Measurements from ENCODE around the gene PPIA. TPM values are rescaled to one million over a fixed set of nuclear protein-coding genes. Genes with fewer than 3 reads are reported as not detected.

PPIA gene
- total and polyA plus RNA-seq, 3 donors from 2014 or later = 616 to 918 (median 873) TPM

GRCh38 chr7:44849259-44849884 is 52.9 kb downstream of the PPIA start:
- H3K27ac ChIP-seq = peak overlapping the region in 1 of 2 donors; percentile 84
- no peak overlapping the region for H3K4me3 ChIP-seq
- TF ChIP-seq CTCF (IDR thresholded peaks at IDR 0.05) (no peak), POLR2A (IDR thresholded peaks at IDR 0.05) (no peak)
- DNase-seq = no peak
- WGBS, 2 donors = 73% methylated on average over 10 of the region's 10 CpGs
- no peaks in the 10 kb centered on the region for H3K27me3 ChIP-seq
- no peaks in the 10 kb centered on the region for H3K9me3 ChIP-seq
- no peaks in the 10 kb centered on the region for H3K4me1 ChIP-seq
- intact Hi-C loops (cut with DNase I; ENCODE audit: low total_unique reads) = loop anchor here (5.0 kb wide), 1 partner anchor 267 kb away; the partner anchor contains the start of gene TMED4
- no peaks in the 10 kb centered on the region for H3K36me3 ChIP-seq (ENCODE audit: low read depth, missing control alignments)

GRCh38 chr7:44849885-44850544 is 53.5 kb downstream of the PPIA start:
- no peak overlapping the region for H3K4me3 ChIP-seq
- intact Hi-C loops (cut with DNase I; ENCODE audit: low total_unique reads) = loop anchor here (5.0 to 10.0 kb wide), 2 partner anchors 268 to 285 kb away; partner anchors contain the start of gene TMED4
- 75 to 88% methylated on average over 5 of the region's 5 CpGs for WGBS, 2 donors

DNA sequence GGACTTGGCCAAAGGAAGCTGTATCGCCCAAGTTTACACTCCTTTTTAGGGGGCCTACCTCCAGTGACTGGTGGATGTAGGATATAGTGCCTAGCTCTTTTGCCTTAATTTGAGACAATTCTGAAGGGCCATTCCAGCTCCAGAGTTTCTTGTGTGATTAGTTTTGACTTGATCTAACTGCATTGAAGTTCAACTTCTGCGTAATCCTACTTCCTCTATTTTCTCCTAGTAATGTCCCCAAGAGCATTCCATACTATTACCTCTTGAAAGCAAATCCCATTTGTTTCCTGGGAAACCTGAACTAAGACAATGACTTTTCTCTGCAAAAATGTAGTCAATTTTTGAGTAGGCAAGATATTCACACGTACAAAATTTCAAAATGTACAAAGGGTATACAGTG is 56.1 kb downstream of the PPIA start:
- H3K27ac ChIP-seq = no peak overlapping the region
- intact Hi-C loops (cut with DNase I; ENCODE audit: low total_unique reads) = loop anchor here (10.0 kb wide), 1 partner anchor 282 kb away; no protein-coding TSS in a partner anchor
- TF ChIP-seq POLR2A (IDR thresholded peaks at IDR 0.05) (no peak), CTCF (IDR thresholded peaks at IDR 0.05) (no peak)
- 77 to 84% methylated on average over 3 of the region's 3 CpGs for WGBS, 2 donors
- no peak for DNase-seq
- H3K36me3 ChIP-seq (ENCODE audit: low read depth, missing control alignments) = no peaks in the 10 kb centered on the region
- H3K27me3 ChIP-seq = no peaks in the 10 kb centered on the region
- no peak overlapping the region for H3K4me3 ChIP-seq
- no peaks in the 10 kb centered on the region for H3K4me1 ChIP-seq
- no peaks in the 10 kb centered on the region for H3K9me3 ChIP-seq

More at GRCh38 chr7:44849885-44850544, 53.5 kb downstream of the PPIA start:
- H3K4me1 ChIP-seq = no peaks in the 10 kb centered on the region
- H3K36me3 ChIP-seq (ENCODE audit: low read depth, missing control alignments) = no peaks in the 10 kb centered on the region
- H3K9me3 ChIP-seq = no peaks in the 10 kb centered on the region
- DNase-seq = no peak
- no peak overlapping the region for H3K27ac ChIP-seq
- H3K27me3 ChIP-seq = no peaks in the 10 kb centered on the region
- TF ChIP-seq CTCF (IDR thresholded peaks at IDR 0.05) = no peak
- no peak for TF ChIP-seq POLR2A (IDR thresholded peaks at IDR 0.05)

Other genes starting within 250 kb of the PPIA start
- 10 to 100 TPM; 58.8 to 72.8 TPM for gene DDX56, start 222.8 kb upstream of the PPIA start, total RNA-seq
- 68.8 TPM for gene DDX56, start 222.8 kb upstream of the PPIA start, polyA plus RNA-seq (ENCODE audit: insufficient read depth, low read depth, low replicate concordance)
- 100 to 1,000 TPM; 164 to 236 TPM for gene TMED4, start 214.4 kb upstream of the PPIA start, total RNA-seq
- 77.8 TPM for gene TMED4, start 214.4 kb upstream of the PPIA start, polyA plus RNA-seq (ENCODE audit: insufficient read depth, low read depth, low replicate concordance)
- 10 to 100 TPM; 82.4 to 95.1 TPM for gene OGDH, start 190.1 kb upstream of the PPIA start, total RNA-seq
- gene OGDH, start 190.1 kb upstream of the PPIA start, polyA plus RNA-seq (ENCODE audit: insufficient read depth, low read depth, low replicate concordance) = 87.0 TPM
- gene ZMIZ2, start 47.8 kb upstream of the PPIA start, total RNA-seq = 10 to 100 TPM; 47.9 to 85.9 TPM
- gene ZMIZ2, start 47.8 kb upstream of the PPIA start, polyA plus RNA-seq (ENCODE audit: insufficient read depth, low read depth, low replicate concordance) = 86.6 TPM
- 100 to 1,000 TPM in 1 of 2 donors, 10 to 100 TPM in 1; 77.2 to 103 TPM for gene H2AZ2, start 51.4 kb downstream of the PPIA start, total RNA-seq
- gene H2AZ2, start 51.4 kb downstream of the PPIA start, polyA plus RNA-seq (ENCODE audit: insufficient read depth, low read depth, low replicate concordance) = 154 TPM
- gene PURB, start 88.8 kb downstream of the PPIA start, total RNA-seq = 10 to 100 TPM; 22.4 to 23.9 TPM
- 14.7 TPM for gene PURB, start 88.8 kb downstream of the PPIA start, polyA plus RNA-seq (ENCODE audit: insufficient read depth, low read depth, low replicate concordance)
- gene MYO1G, start 182.3 kb downstream of the PPIA start, total RNA-seq = 1 to 10 TPM in 1 of 2 donors, under 1 TPM in 1; 0.63 to 1.7 TPM
- gene MYO1G, start 182.3 kb downstream of the PPIA start, polyA plus RNA-seq (ENCODE audit: insufficient read depth, low read depth, low replicate concordance) = 2.5 TPM
- gene CCM2, start 203.5 kb downstream of the PPIA start, total RNA-seq = 10 to 100 TPM; 85.4 to 95.1 TPM
- 57.6 TPM for gene CCM2, start 203.5 kb downstream of the PPIA start, polyA plus RNA-seq (ENCODE audit: insufficient read depth, low read depth, low replicate concordance)

Measured in testis (tissue), 3 donors.